GM12878 (cell line): ENCODE results near the gene LYSMD2. TPM values are rescaled to one million over a fixed set of nuclear protein-coding genes. Genes with fewer than 3 reads are reported as not detected.

ENCODE experiments used
- ATAC-seq: fragments of 200-7000 bp; cut with Tn5 transposase; 3 replicates; pipeline ENCODE4 v1.9.1; 2020; ENCODE audit warnings: mild to moderate bottlenecking, moderate library complexity
- Bru-seq: library from RNA; stranded (reverse); fragments of 400-500 nt; gene quantifications from one replicate; lab custom pipeline; 2021; lab: Mats Ljungman, UMichigan
- BruChase-seq, 2 experiments: library from RNA; stranded (reverse); fragments of 400-500 nt; gene quantifications; one replicate each; lab custom pipeline; 2021; lab: Mats Ljungman, UMichigan
- BruUV-seq: library from RNA; stranded (reverse); fragments of 400-500 nt; replicated peaks from 2 replicates; lab custom pipeline; 2021; lab: Mats Ljungman, UMichigan
- CTCF ChIA-PET: fragments of 300-600 bp; sonication (Branson Sonifier 250); formaldehyde crosslinking; extraction: SDS; loops from one replicate; lab custom pipeline; 2021; ENCODE audit warnings: inconsistent platforms; lab: Yijun Ruan, JAX
- POLR2A ChIA-PET: fragments of 350-600 bp; formaldehyde crosslinking; extraction: SDS; loops from one replicate; lab custom pipeline; 2021; ENCODE audit warnings: inconsistent platforms; lab: Charles Lee
- RAD21 ChIA-PET: fragments of 300-600 bp; sonication (Branson Sonifier 250); formaldehyde crosslinking; loops from one replicate; lab custom pipeline; 2023; ENCODE audit warnings: antibody characterized with exemption; ENCODE audit not compliant: unreplicated experiment; lab: Charles Lee
- SMC1A ChIA-PET: fragments of 300-600 bp; sonication (Branson Sonifier 250); formaldehyde crosslinking; loops from one replicate; lab custom pipeline; 2023; ENCODE audit not compliant: unreplicated experiment, uncharacterized antibody; lab: Charles Lee
- DNase-seq: peaks from one replicate; pipeline ENCODE4 v3.0.0-alpha.2; 2011; ENCODE audit warnings: low read depth, low spot score
- FAIRE-seq: peaks from 3 replicates; lab custom pipeline; 2011; peaks lifted over from hg19 to GRCh38; lab: Jason Lieb, UNC
- H2AFZ ChIP-seq: 2 replicates; pipeline ENCODE4 v1.6.0; 2011; ENCODE audit warnings: low read depth, low read length, control low read depth; ENCODE audit not compliant: control insufficient read depth
- H3K27ac ChIP-seq: 2 replicates; pipeline ENCODE4 v1.5.1; 2011; ENCODE audit warnings: control low read depth; ENCODE audit not compliant: control insufficient read depth, insufficient read depth
- H3K27me3 ChIP-seq, 2 experiments: replicated peaks in 1 of 2; 2 replicates each; pipeline versions ENCODE4 v1.6.0 to v1.6.1; 2011; ENCODE audit warnings: low read length in 1 of 2; ENCODE audit not compliant: control insufficient read depth in 2 of 2, insufficient read depth in 2 of 2
- H3K36me3 ChIP-seq, 2 experiments: 2 replicates each; pipeline ENCODE4 v1.5.1; 2011; ENCODE audit warnings: low read length in 1 of 2; ENCODE audit not compliant: control insufficient read depth in 2 of 2, insufficient read depth in 2 of 2
- H3K4me1 ChIP-seq: 2 replicates; pipeline ENCODE4 v1.6.1; 2011; ENCODE audit warnings: mild to moderate bottlenecking, low read length, moderate library complexity, mixed read lengths; ENCODE audit not compliant: control insufficient read depth, insufficient read depth
- H3K4me2 ChIP-seq: 2 replicates; pipeline ENCODE4 v1.6.0; 2011; ENCODE audit warnings: control low read depth; ENCODE audit not compliant: control insufficient read depth, insufficient read depth
- H3K4me3 ChIP-seq: fragments of 200-600 bp; sonication (generic); 2 replicates; pipeline ENCODE4 v1.5.1; 2016
- H3K79me2 ChIP-seq: 2 replicates; pipeline ENCODE4 v1.6.0; 2011; ENCODE audit warnings: low read length; ENCODE audit not compliant: control insufficient read depth, insufficient read depth
- H3K9ac ChIP-seq: 2 replicates; pipeline ENCODE4 v1.8.0; 2011; ENCODE audit warnings: low read length, control low read depth, mixed read lengths; ENCODE audit not compliant: control insufficient read depth, insufficient read depth
- H3K9me3 ChIP-seq: replicated peaks from 3 replicates; pipeline ENCODE4 v1.5.1; 2011; ENCODE audit warnings: mild to moderate bottlenecking, low read length; ENCODE audit not compliant: control insufficient read depth, insufficient read depth
- H4K20me1 ChIP-seq: 2 replicates; pipeline ENCODE4 v1.6.0; 2011; ENCODE audit not compliant: control insufficient read depth, insufficient read depth
- ASH2L ChIP-seq: fragments of 300-600, 200-600 bp; sonication (generic); IDR thresholded peaks from 2 replicates; pipeline ENCODE4 v1.6.1; 2017; ENCODE audit warnings: low read depth, mild to moderate bottlenecking, borderline replicate concordance
- CHD2 ChIP-seq: IDR thresholded peaks from 2 replicates; pipeline ENCODE4 v1.6.1; 2011; ENCODE audit warnings: low read depth, low read length, improper control_type of control experiment, borderline replicate concordance
- CREB1 ChIP-seq: IDR thresholded peaks from 2 replicates; pipeline ENCODE4 v1.6.1; 2012; ENCODE audit warnings: low read depth, mild to moderate bottlenecking, inconsistent platforms
- ESRRA ChIP-seq: IDR thresholded peaks from 2 replicates; pipeline ENCODE4 v1.6.1; 2012; ENCODE audit warnings: mild to moderate bottlenecking, low read length, improper control_type of control experiment
- GABPA ChIP-seq: IDR thresholded peaks from 2 replicates; pipeline ENCODE4 v1.6.1; 2014; ENCODE audit warnings: antibody characterized with exemption, low read depth, mild to moderate bottlenecking, inconsistent platforms
- HDAC6 ChIP-seq: fragments of 200-600 bp; sonication (generic); IDR thresholded peaks from one replicate; pipeline ENCODE4 v1.8.0; 2017; ENCODE audit warnings: antibody characterized with exemption; ENCODE audit not compliant: unreplicated experiment
- LARP7 ChIP-seq: fragments of 450-650 bp; IDR thresholded peaks from 2 replicates; pipeline ENCODE4 v1.6.1; 2017; ENCODE audit warnings: mild to moderate bottlenecking
- MTA2 ChIP-seq: fragments of 450-650 bp; IDR thresholded peaks from 2 replicates; pipeline ENCODE4 v1.6.1; 2016; ENCODE audit warnings: low read depth, mild to moderate bottlenecking, moderate library complexity
- NR2C2 ChIP-seq: IDR thresholded peaks from 2 replicates; pipeline ENCODE4 v1.6.1; 2011; ENCODE audit warnings: borderline replicate concordance, low read depth; ENCODE audit not compliant: control insufficient read depth, insufficient read length
- NR2F1 ChIP-seq: fragments of 450-650 bp; conservative IDR thresholded peaks from 2 replicates; pipeline ENCODE4 v1.6.1; 2017; ENCODE audit warnings: mild to moderate bottlenecking
- RBBP5 ChIP-seq: fragments of 200-600 bp; sonication (generic); conservative IDR thresholded peaks from 2 replicates; pipeline ENCODE4 v1.6.1; 2016
- RUNX3 ChIP-seq: IDR thresholded peaks from 2 replicates; pipeline ENCODE4 v1.6.1; 2012; ENCODE audit warnings: low read length, inconsistent platforms
- ZNF207 ChIP-seq: fragments of 450-650 bp; IDR thresholded peaks from 2 replicates; pipeline ENCODE4 v1.6.1; 2014; ENCODE audit warnings: antibody characterized with exemption, mild to moderate bottlenecking, borderline replicate concordance
- WGBS: methylation state at CpG from one replicate; pipeline ENCODE4 v1.1.6; 2016; ENCODE audit warnings: low lambda C conversion rate; ENCODE audit not compliant: insufficient replicate concordance, insufficient coverage; ENCODE audit errors: missing lambda C conversion rate; 5-methylcytosine and 5-hydroxymethylcytosine counted together
- in situ Hi-C: fragments of 300-500 bp; cut with MboI; formaldehyde crosslinking; loops from 9 replicates; pipeline ENCODE4 v1.14.3; 2018; ENCODE audit warnings: mixed read lengths
- intact Hi-C: fragments of 100-400 bp; cut with micrococcal nuclease; formaldehyde crosslinking; loops from one replicate; pipeline ENCODE4 v1.14.2; 2022; ENCODE audit not compliant: unreplicated experiment
- long read RNA-seq, 2 experiments: library from polyadenylated mRNA; unstranded; transcript quantifications; one replicate each; pipeline ENCODE4 v2.0.0, GENCODE V29; 2019 to 2020
- polyA minus RNA-seq, 3 experiments: library from RNA; depleted of rRNA, polyadenylated mRNA; stranded (reverse); fragments of >200 nt; gene quantifications; 2 replicates each; pipeline ENCODE4 v1.2.3, GENCODE V29; 2011
- polyA plus RNA-seq, 11 experiments: library from polyadenylated mRNA; depleted of rRNA in 4 of 11; unstranded in 6 of 11; stranded (reverse) in 5 of 11; fragments of >200 nt; fragmentation: Nextera tagmentation in 4 of 11; fragmentation: Illumina TruSeq in 1 of 11; extraction: Ambion mirVana in 4 of 11; extraction: Trizol in 1 of 11; gene quantifications; 1 replicate in 1 of 11; 2 replicates in 10 of 11; pipeline versions ENCODE4 v1.2.1 to v1.2.3, GENCODE V29; 2011 to 2016; ENCODE audit warnings: inconsistent platforms in 2 of 11, missing spikeins in 2 of 11, low read depth in 1 of 11
- total RNA-seq, 4 experiments: library from RNA; depleted of rRNA in 3 of 4; stranded (reverse); fragments of >200 nt in 3 of 4; fragmentation: Illumina TruSeq in 1 of 4; extraction: Trizol in 1 of 4; gene quantifications; 2 replicates each; pipeline versions ENCODE4 v1.2.1 to v1.2.3, GENCODE V29; 2013 to 2021
- TF ChIP-seq, protein P1 (sequence below): fragments of 450-650 bp; IDR thresholded peaks from 2 replicates; pipeline ENCODE4 v1.6.1; 2016; ENCODE audit warnings: mild to moderate bottlenecking
- TF ChIP-seq, protein P2 (sequence below): fragments of 150-350 bp; IDR thresholded peaks from 2 replicates; pipeline ENCODE4 v1.6.1; 2014; ENCODE audit warnings: mild to moderate bottlenecking, low read depth, low read length

Gene LYSMD2, protein sequence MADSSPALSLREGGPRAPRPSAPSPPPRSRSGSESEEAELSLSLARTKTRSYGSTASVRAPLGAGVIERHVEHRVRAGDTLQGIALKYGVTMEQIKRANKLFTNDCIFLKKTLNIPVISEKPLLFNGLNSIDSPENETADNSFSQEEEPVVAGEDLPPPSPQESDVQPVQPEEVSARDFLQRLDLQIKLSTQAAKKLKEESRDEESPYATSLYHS
- total RNA-seq (2013; cell fraction: nucleolus; rRNA removed) = 6.2 and 7.8 TPM in 2 replicates
- total RNA-seq (2014; rRNA removed) (36.8 and 51.3 TPM in 2 replicates), total RNA-seq (2014; rRNA removed; fragmentation: Illumina TruSeq; extraction: Trizol) (42.4 and 44.4 TPM in 2 replicates), total RNA-seq (2021) (41.9 and 42.1 TPM in 2 replicates), polyA plus RNA-seq (2011; rRNA removed) (61.2 and 96.0 TPM in 2 replicates), polyA plus RNA-seq (2014; fragmentation: Illumina TruSeq; extraction: Trizol) (40.3 and 50.4 TPM in 2 replicates), polyA plus RNA-seq (2014; fragmentation: Nextera tagmentation; extraction: Ambion mirVana) (10 to 100 TPM; 30.5 to 61.3 TPM), polyA plus RNA-seq (2014; rRNA removed) (40.9 and 48.5 TPM in 2 replicates), polyA plus RNA-seq (2016; fragmentation: Nextera tagmentation; extraction: Ambion mirVana) (10 to 100 TPM; 49.4 to 54.9 TPM), polyA minus RNA-seq (2011; rRNA and poly(A)+ RNA removed) (8.7 and 9.4 TPM in 2 replicates), Bru-seq, nascent RNA (percentile 81 among the genes with signal in this experiment), BruChase-seq, experiment 1, labeled RNA remaining after a 6-hour chase (percentile 66 among the genes with signal in this experiment), BruChase-seq, experiment 2, labeled RNA remaining after a 2-hour chase (percentile 66 among the genes with signal in this experiment)
- 10.6 TPM for polyA plus RNA-seq (2011; ENCODE audit: low read depth)
- polyA plus RNA-seq (2011; cell fraction: cytosol; rRNA removed) = 19.3 and 34.3 TPM in 2 replicates
- polyA plus RNA-seq (2011; cell fraction: nucleus; rRNA removed) = 18.3 and 18.4 TPM in 2 replicates
- 12.4 and 16.1 TPM in 2 replicates for polyA plus RNA-seq (2012)
- polyA minus RNA-seq (2011; cell fraction: cytosol; rRNA and poly(A)+ RNA removed) = 5.3 and 8.7 TPM in 2 replicates
- polyA minus RNA-seq (2011; cell fraction: nucleus; rRNA and poly(A)+ RNA removed) = 3.6 and 6.5 TPM in 2 replicates
- long read RNA-seq, experiment 1, transcript LYSMD2-201 (3 exons, 1,759 nt) = major isoform, 46 of 56 reads
- long read RNA-seq, experiment 1, partial matches to known transcripts = 1 of 56 reads
- long read RNA-seq, experiment 1, other reads (novel, unspliced or antisense) = 9 of 56 reads
- long read RNA-seq, experiment 2, transcript LYSMD2-202 (3 exons, 1,228 nt) = minor isoform, 7 of 52 reads
- long read RNA-seq, experiment 2, transcript LYSMD2-201 (3 exons, 1,759 nt) = major isoform, 24 of 52 reads
- long read RNA-seq, experiment 2, partial matches to known transcripts = 4 of 52 reads
- long read RNA-seq, experiment 2, other reads (novel, unspliced or antisense) = 17 of 52 reads

DNA sequence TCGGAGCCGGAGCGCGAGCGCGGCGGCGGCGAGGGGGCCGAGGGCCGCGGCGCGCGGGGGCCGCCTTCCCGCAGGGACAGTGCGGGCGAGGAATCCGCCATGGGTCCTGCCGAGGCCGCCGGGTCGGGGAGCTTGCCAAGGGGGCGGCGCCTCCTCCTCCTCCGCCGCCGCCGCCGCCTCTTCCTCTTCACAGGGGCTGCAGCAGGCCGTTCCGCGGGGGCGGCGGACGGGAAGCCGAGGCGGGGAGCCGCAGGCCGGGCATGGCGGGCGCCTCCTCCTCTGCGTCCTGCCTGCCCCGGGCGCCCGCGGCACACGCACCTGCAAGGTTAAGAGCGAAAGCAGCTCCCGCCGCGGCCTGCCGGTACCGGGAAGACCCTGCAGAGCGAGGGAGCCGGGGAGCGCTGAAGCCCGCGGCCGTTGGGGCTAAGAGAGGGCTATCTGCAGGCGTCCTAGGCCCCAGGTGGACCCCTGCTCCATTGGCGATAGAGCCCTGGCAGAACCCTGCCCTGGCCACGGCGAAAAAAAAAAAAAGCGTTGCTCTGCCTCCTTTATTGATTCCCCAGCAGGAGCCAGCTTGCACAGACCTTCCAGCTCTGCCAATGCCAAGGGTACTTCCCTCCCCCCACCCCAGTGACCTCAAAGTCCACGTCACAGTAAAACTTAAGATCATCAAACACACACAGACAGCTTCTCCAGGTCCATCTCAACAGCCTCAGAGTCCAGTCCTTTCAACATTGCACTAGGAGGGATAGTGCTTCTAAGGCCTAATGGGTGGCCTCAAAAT lies at the start of gene LYSMD2:
Gene LYSMD2, minus strand, starts transcription at position 134 of the 784 bp plus-strand sequence. Its CDS starts 33 bp downstream, at position 101.
- Histone ChIP-seq H3K4me2 (peak within 1 kb of the TSS; percentile 95), H3K9me3 (no peaks in the 10 kb centered on the region), H3K79me2 (peaks cover 54% of the 10 kb centered on the region), H2AFZ (peak within 1 kb of the TSS; percentile 73), H3K27ac (peak within 1 kb of the TSS; percentile 94), H3K27me3 (no peaks in the 10 kb centered on the region), H3K4me1 (peaks cover 22% of the 10 kb centered on the region), H4K20me1 (no peaks in the 10 kb centered on the region), H3K4me3 (peak within 1 kb of the TSS; percentile 77), H3K9ac (peak within 1 kb of the TSS; percentile 78), H3K36me3 (no peaks in the 10 kb centered on the region)
- POLR2A ChIA-PET = interaction anchor here (0.5 to 2.4 kb wide), 6 partner anchors 9 to 116 kb away, joined by 3 to 11 read pairs (median 4); partner anchors contain the start of gene DMXL2
- peak; percentile 46 for ATAC-seq
- 2% methylated on average over 34 of the region's 67 CpGs for WGBS
- in situ Hi-C loops (no loop called here), intact Hi-C loops (loop anchor here (2.0 to 10.0 kb wide), 4 partner anchors 39 to 367 kb away; partner anchors contain the start of gene DMXL2)
- no peak for DNase-seq
- SMC1A ChIA-PET = interaction anchor here (0.6 to 5.2 kb wide), 11 partner anchors 11 to 269 kb away, joined by 3 to 45 read pairs (median 4); no protein-coding TSS in a partner anchor
- RAD21 ChIA-PET = interaction anchor here (0.6 to 5.5 kb wide), 10 partner anchors 11 to 729 kb away, joined by 3 to 33 read pairs (median 5); no protein-coding TSS in a partner anchor
- FAIRE-seq = no peak
- CTCF ChIA-PET = interaction anchor here (1.0 to 10.1 kb wide), 5 partner anchors 22 to 201 kb away, joined by 4 to 136 read pairs (median 7); no protein-coding TSS in a partner anchor
- BruUV-seq = no TSS peak
- TF ChIP-seq HDAC6 (no peak), RUNX3 (peak; percentile 31; the same call in 1 of the 2 replicates), ZNF207 (0 out of 2 replicates have a peak, but pooled peaks have one; percentile 29), GABPA (no peak), NR2C2 (no peak), NR2F1 (peak; percentile 61; the same call in 1 of the 2 replicates), ASH2L (peak; percentile 74; the same call in 1 of the 2 replicates), LARP7 (peak; percentile 87), RBBP5 (no peak), CREB1 (peak; percentile 91), ESRRA (no peak), CHD2 (0 out of 2 replicates have a peak, but pooled peaks have one; percentile 14), MTA2 (no peak)
- TF ChIP-seq, protein P1, sequence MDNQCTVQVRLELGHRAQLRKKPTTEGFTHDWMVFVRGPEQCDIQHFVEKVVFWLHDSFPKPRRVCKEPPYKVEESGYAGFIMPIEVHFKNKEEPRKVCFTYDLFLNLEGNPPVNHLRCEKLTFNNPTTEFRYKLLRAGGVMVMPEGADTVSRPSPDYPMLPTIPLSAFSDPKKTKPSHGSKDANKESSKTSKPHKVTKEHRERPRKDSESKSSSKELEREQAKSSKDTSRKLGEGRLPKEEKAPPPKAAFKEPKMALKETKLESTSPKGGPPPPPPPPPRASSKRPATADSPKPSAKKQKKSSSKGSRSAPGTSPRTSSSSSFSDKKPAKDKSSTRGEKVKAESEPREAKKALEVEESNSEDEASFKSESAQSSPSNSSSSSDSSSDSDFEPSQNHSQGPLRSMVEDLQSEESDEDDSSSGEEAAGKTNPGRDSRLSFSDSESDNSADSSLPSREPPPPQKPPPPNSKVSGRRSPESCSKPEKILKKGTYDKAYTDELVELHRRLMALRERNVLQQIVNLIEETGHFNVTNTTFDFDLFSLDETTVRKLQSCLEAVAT = no peak
- TF ChIP-seq, protein P2, sequence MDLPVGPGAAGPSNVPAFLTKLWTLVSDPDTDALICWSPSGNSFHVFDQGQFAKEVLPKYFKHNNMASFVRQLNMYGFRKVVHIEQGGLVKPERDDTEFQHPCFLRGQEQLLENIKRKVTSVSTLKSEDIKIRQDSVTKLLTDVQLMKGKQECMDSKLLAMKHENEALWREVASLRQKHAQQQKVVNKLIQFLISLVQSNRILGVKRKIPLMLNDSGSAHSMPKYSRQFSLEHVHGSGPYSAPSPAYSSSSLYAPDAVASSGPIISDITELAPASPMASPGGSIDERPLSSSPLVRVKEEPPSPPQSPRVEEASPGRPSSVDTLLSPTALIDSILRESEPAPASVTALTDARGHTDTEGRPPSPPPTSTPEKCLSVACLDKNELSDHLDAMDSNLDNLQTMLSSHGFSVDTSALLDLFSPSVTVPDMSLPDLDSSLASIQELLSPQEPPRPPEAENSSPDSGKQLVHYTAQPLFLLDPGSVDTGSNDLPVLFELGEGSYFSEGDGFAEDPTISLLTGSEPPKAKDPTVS = no peak
